ENCODE data around the gene MYLK4.

Gene MYLK4

DNA sequence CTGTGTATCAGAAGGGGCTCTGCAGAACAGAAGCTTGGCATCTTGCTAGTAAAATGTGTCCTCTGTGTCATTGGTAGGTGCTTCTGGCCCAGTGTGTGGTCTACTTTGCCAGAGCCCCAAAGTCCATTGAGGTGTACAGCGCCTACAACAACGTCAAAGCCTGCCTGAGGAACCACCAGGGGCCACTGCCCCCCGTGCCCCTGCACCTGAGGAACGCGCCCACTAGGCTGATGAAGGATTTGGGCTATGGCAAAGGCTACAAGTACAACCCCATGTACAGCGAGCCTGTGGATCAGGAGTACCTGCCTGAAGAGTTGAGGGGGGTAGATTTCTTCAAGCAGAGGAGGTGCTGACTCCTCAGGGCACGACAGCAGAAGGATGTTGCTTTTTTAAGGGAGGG lies 34.2 kb upstream of the MYLK4 start:
- peaks cover 80% of the 10 kb centered on the region for H3K36me3 Mint-ChIP-seq (ENCODE audit: low read depth)
- intact Hi-C loops (cut with micrococcal nuclease), result no loop called here
- no peaks in the 10 kb centered on the region for H3K27me3 Mint-ChIP-seq
- H3K4me3 Mint-ChIP-seq, result no peak overlapping the region
- no peak overlapping the region for H3K27ac Mint-ChIP-seq
- H3K9me3 Mint-ChIP-seq, result no peaks in the 10 kb centered on the region
- H3K4me1 Mint-ChIP-seq (ENCODE audit: low read depth), result peaks cover 14% of the 10 kb centered on the region

DNA sequence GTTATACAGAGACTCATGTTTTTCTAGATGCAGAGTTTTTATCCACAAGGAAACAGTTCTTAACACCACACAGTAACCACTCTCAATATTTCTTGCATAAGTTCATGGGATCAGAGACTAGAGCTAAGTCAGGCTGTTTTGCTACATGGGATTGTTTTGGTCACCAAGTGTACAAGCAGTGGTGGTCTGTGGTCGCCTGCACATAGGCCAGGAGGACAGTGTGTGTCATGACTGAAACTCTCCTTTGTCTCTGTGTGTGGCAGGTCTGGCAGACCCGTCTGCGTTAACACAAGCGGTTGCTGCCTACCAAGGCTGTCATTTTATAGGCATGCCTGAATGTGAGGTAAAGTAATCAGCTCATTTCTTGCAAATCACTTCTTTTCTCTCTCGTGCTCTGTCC lies 33.3 kb upstream of the MYLK4 start:
- H3K4me1 Mint-ChIP-seq (ENCODE audit: low read depth), result peaks cover 14% of the 10 kb centered on the region
- intact Hi-C loops (cut with micrococcal nuclease), result no loop called here
- no peaks in the 10 kb centered on the region for H3K27me3 Mint-ChIP-seq
- no peak overlapping the region for H3K4me3 Mint-ChIP-seq
- H3K9me3 Mint-ChIP-seq, result no peaks in the 10 kb centered on the region
- no peak overlapping the region for H3K27ac Mint-ChIP-seq
- H3K36me3 Mint-ChIP-seq (ENCODE audit: low read depth), result peaks cover 89% of the 10 kb centered on the region

DNA sequence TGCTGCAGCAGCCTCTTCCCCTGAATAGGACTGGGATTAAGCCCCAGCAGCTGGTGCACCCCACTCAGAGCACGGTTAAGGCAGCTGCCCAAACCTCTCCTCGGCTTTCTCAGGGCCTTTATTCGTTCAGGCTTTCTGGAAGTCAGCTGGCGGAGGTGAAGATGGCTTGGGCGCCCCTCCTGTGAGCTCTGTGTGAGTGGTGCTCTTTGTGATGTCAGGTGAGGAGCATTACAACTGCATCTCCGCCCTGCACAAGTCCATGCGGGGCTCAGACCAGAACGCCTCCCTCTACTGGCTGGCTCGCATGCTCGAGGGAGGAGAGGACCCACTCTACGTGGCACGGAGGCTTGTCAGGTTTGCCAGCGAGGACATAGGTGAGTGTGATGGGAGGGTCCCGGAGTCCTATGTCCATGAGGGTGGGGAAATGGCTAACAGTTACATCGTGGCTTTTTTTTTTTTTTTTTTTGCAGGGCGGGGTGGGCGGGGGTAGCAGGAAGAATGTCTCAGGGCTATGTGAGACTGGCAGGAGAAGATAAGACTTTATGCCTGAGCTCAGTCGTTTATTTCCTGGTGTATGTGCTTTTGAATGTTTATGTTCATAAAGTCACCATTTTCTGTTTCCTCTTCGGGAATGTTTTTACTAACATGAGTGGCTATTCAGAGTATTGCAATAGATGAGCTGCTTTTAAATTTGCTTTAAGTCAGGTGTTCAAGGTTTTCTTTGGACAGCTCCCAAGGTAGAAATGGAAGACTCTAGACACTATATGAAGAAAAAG lies 32.7 kb upstream of the MYLK4 start:
- Mint-ChIP-seq H3K4me3 (no peak overlapping the region), H3K36me3 (ENCODE audit: low read depth) (peaks cover 95% of the 10 kb centered on the region), H3K27ac (peak overlapping the region; percentile 48), H3K9me3 (no peaks in the 10 kb centered on the region), H3K4me1 (ENCODE audit: low read depth) (peaks cover 14% of the 10 kb centered on the region), H3K27me3 (no peaks in the 10 kb centered on the region)
- intact Hi-C loops (cut with micrococcal nuclease), result no loop called here

DNA sequence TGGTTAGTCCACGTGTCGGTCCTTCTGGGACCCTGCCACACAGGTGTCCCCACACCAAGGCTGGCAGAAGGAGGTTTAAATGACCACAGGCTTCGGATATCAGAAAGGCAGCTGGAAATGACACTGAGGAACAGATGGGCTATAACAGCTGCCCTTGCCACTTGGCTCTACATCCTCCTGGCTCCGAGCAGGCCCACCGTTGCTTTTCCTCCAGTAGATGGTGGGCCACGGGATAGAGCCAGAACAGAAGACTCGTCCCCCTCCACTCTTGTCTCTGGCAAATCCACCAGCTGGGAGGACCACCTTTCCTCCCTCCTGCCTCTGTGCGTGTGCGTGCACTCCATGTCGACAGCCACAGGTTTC lies 32.1 kb upstream of the MYLK4 start:
- Mint-ChIP-seq H3K4me1 (ENCODE audit: low read depth) (peaks cover 15% of the 10 kb centered on the region), H3K9me3 (no peaks in the 10 kb centered on the region), H3K27ac (peak overlapping the region; percentile 48), H3K36me3 (ENCODE audit: low read depth) (peaks cover 95% of the 10 kb centered on the region), H3K4me3 (no peak overlapping the region), H3K27me3 (no peaks in the 10 kb centered on the region)
- intact Hi-C loops (cut with micrococcal nuclease), result no loop called here

DNA sequence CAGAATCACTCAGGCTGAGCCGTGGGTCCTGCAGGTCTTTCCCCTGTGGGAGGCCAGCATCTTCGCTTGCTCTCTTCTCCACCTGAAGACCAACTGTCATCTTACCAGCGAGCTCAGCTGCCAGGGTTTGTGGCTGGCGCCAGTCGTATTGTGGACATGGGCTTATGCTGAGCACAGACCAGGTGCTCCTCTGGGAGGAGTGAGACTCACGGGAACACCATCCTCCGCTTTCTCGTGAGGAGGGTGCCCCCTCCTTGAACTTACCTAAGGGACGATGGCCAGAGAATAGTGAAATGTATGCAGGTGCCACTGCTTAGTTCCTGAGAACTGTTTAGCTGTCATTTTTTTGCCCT lies 31.6 kb upstream of the MYLK4 start:
- Mint-ChIP-seq H3K4me3 (no peak overlapping the region), H3K27ac (no peak overlapping the region), H3K36me3 (ENCODE audit: low read depth) (peaks cover 95% of the 10 kb centered on the region), H3K9me3 (no peaks in the 10 kb centered on the region), H3K27me3 (no peaks in the 10 kb centered on the region), H3K4me1 (ENCODE audit: low read depth) (peaks cover 19% of the 10 kb centered on the region)
- intact Hi-C loops (cut with micrococcal nuclease), result no loop called here

DNA sequence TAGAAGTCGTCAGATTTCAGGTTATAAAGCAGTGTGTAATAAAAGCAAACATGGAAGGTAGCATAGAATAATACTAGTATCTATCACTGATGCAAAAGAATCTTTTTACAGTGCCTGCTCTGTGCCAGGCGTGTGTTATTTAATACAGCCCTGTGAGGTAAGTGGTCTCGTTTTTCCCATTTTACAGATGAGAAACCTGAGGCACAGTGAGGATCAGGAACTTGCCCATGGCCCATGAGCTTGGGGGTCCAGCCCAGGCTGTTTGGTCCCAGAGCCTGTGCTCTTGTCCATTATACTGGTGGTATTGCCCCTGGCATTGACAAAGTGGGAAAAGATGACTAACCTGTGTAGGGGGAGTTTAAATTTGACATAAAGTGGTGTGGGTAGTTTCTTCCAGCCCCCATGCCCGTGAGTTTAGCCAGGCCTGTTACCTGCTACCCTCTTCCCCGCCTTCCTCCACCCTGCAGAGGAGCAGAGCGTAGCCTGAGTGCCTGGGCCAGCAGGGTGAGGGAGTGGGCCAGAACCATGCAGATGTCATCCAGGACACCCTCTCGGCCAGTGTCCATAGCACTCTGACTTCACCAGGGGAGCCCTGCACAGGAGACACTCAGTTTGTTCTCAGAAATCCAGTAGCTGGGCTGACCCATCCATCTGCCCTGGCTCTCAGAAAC lies 31.1 kb upstream of the MYLK4 start:
- Mint-ChIP-seq H3K27ac (no peak overlapping the region), H3K36me3 (ENCODE audit: low read depth) (peaks cover 91% of the 10 kb centered on the region), H3K9me3 (no peaks in the 10 kb centered on the region), H3K4me1 (ENCODE audit: low read depth) (peaks cover 19% of the 10 kb centered on the region), H3K27me3 (no peaks in the 10 kb centered on the region), H3K4me3 (no peak overlapping the region)
- intact Hi-C loops (cut with micrococcal nuclease), result no loop called here

DNA sequence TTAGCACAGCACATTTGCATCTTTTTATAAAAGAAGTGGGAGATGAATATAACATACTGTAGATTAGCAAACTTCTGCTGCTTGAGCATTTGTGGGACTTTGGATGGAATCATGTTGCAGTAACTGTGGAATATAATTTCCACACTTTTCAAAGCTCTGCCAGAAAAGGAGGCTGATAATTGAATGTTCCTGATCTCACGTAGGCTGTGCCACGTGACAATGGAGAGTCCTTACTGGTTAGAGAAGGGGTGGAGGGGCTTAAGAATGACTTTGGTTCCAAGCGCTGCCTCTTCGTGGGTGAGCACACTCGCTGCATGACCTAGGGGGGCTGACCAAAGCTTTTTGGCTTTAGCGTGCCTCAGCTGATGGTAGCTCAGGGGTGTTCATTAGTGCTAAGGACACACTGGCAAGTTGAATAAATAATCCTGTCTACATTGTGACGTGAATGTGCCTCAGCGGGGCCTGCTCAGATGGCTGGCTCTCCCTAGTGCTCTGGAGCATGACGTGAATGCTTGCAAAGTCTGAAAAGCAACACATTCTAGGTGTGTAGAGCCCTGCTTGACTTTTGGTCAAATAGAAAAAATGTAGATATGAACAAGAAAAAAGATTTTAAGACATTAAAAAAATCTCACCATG lies 29.5 kb upstream of the MYLK4 start:
- H3K27ac Mint-ChIP-seq, result no peak overlapping the region
- H3K9me3 Mint-ChIP-seq, result no peaks in the 10 kb centered on the region
- intact Hi-C loops (cut with micrococcal nuclease), result no loop called here
- no peak overlapping the region for H3K4me3 Mint-ChIP-seq
- no peaks in the 10 kb centered on the region for H3K27me3 Mint-ChIP-seq
- H3K36me3 Mint-ChIP-seq (ENCODE audit: low read depth), result peaks cover 88% of the 10 kb centered on the region
- H3K4me1 Mint-ChIP-seq (ENCODE audit: low read depth), result peaks cover 22% of the 10 kb centered on the region

DNA sequence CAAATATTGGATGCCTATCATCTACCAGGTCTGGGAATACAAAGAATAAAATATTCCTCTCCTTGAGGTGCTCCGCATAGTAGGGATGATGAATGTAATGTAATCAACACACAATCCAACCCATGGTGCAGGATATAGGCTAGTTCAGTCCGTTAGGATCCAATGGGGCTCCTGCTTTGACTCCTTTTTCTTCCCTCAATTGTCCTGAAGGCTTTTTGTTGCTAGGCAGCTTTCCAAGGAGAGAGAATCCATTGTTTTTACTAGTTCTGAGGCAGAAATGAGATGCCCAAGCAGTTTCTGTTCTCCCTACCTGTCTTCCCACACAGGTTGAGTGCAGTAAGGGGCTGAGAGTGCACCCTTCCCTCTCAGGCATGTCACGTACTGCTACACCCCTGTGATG lies 26.5 kb upstream of the MYLK4 start:
- Mint-ChIP-seq H3K4me3 (no peak overlapping the region), H3K4me1 (ENCODE audit: low read depth) (peaks cover 18% of the 10 kb centered on the region), H3K9me3 (no peaks in the 10 kb centered on the region), H3K27ac (no peak overlapping the region), H3K27me3 (no peaks in the 10 kb centered on the region), H3K36me3 (ENCODE audit: low read depth) (peaks cover 82% of the 10 kb centered on the region)
- intact Hi-C loops (cut with micrococcal nuclease), result loop anchor here (10.0 kb wide), 1 partner anchor 58 kb away; no protein-coding TSS in a partner anchor

DNA sequence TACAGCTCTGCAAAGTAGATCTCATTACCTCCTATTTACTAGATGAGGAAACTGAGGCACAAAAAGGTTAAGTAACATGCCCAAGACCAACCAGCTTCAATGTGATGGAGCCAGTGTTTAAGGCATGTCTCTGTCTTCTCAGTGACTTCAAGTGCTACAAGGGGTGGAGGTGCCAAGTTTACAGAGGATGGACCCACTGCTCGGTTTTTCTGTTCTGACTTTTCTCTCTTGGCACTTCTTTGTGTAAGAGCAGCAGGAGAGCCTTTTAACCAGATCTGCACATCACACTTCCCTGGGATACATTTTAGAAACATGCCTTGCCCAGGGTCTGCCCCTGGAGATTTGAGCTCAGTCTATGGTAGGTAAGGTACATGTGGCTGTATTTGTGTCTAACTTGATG lies 24.3 kb upstream of the MYLK4 start:
- peaks cover 76% of the 10 kb centered on the region for H3K36me3 Mint-ChIP-seq (ENCODE audit: low read depth)
- no peaks in the 10 kb centered on the region for H3K9me3 Mint-ChIP-seq
- intact Hi-C loops (cut with micrococcal nuclease), result loop anchor here (10.0 kb wide), 1 partner anchor 60 kb away; no protein-coding TSS in a partner anchor
- peaks cover 23% of the 10 kb centered on the region for H3K4me1 Mint-ChIP-seq (ENCODE audit: low read depth)
- no peak overlapping the region for H3K4me3 Mint-ChIP-seq
- no peaks in the 10 kb centered on the region for H3K27me3 Mint-ChIP-seq
- H3K27ac Mint-ChIP-seq, result no peak overlapping the region

DNA sequence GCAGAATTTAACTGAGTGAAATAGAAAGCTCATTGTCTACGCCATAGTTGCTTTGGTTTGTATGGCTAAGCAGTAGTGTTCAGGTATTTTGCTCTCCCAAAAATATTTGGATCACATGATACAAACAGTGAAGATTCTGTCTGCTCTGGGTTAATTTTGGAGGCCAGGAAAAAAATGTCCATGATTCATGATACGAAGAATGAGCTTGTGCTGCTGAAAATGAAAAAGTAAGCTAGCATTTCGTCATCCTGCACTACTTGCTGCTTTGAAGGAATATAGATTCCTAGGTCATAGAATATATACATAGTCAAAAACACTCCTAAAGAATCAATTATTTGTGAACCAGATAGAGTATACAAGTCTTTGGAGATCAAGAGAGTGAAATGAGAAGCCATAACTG lies 22.7 kb upstream of the MYLK4 start:
- intact Hi-C loops (cut with micrococcal nuclease), result loop anchor here (10.0 kb wide), 1 partner anchor 61 kb away; no protein-coding TSS in a partner anchor
- Mint-ChIP-seq H3K4me1 (ENCODE audit: low read depth) (peaks cover 31% of the 10 kb centered on the region), H3K9me3 (no peaks in the 10 kb centered on the region), H3K27ac (no peak overlapping the region), H3K36me3 (ENCODE audit: low read depth) (peaks cover 68% of the 10 kb centered on the region), H3K4me3 (no peak overlapping the region), H3K27me3 (no peaks in the 10 kb centered on the region)

DNA sequence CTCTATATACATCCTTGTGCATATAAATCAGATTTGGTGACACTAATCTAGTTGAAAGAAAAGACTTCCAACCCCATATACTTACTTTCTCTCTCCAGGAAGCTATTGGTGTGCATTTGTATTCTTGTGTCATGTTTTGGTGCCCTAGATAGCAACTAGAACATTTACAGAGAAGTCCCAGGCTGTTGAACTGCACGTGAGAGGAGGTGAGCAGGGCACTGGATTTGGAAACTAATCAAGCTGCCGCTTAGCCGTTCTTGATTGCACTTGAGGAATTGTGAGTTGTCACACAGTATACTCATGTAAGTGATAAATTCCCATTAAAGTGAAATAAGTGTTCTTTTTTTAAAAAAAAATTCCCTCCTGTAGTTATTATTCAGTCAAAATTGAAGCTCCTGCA lies 22.1 kb upstream of the MYLK4 start:
- no peaks in the 10 kb centered on the region for H3K27me3 Mint-ChIP-seq
- H3K9me3 Mint-ChIP-seq, result no peaks in the 10 kb centered on the region
- peaks cover 36% of the 10 kb centered on the region for H3K4me1 Mint-ChIP-seq (ENCODE audit: low read depth)
- H3K36me3 Mint-ChIP-seq (ENCODE audit: low read depth), result peaks cover 67% of the 10 kb centered on the region
- no peak overlapping the region for H3K27ac Mint-ChIP-seq
- intact Hi-C loops (cut with micrococcal nuclease), result loop anchor here (10.0 kb wide), 1 partner anchor 62 kb away; no protein-coding TSS in a partner anchor
- no peak overlapping the region for H3K4me3 Mint-ChIP-seq

DNA sequence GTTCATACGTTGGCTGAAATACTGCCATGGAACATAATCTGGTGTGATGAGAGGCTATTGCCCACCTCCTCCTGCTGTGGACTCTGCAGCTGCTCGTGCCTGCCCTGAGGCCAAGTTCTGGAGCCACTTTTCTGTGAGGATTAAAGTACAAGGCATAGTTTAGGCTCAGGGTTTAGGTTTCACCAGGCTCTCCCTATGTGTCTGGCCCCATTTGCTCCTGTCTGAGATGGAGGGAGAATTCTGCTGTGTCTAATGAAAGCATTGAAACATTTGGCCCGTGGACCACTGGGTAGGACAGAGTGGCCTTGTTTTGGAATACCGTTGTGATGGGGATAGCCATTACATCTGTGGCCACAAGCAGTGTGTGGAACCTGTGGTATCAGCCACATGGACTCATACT lies 20.4 kb upstream of the MYLK4 start:
- Mint-ChIP-seq H3K36me3 (ENCODE audit: low read depth) (peaks cover 61% of the 10 kb centered on the region), H3K27ac (no peak overlapping the region), H3K4me3 (no peak overlapping the region), H3K9me3 (no peaks in the 10 kb centered on the region), H3K4me1 (ENCODE audit: low read depth) (peaks cover 47% of the 10 kb centered on the region), H3K27me3 (no peaks in the 10 kb centered on the region)
- intact Hi-C loops (cut with micrococcal nuclease), result loop anchor here (10.0 kb wide), 1 partner anchor 64 kb away; no protein-coding TSS in a partner anchor

DNA sequence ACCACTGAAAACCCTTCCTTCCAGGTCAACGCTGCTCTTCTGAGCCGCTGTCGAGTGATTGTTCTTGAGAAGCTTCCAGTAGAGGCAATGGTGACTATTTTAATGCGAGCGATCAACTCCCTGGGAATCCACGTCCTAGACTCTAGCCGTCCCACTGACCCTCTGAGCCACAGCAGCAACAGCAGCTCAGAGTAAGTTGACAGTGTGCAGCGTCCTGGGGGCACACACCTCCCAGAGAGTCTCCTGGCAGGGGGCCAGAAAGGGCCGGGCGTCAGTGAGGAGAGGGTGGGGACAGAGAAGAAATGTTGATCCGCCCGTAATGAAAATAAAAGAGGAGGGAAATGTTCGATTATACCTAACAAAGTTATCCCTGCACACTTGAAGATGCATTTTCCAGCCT lies 19.4 kb upstream of the MYLK4 start:
- H3K36me3 Mint-ChIP-seq (ENCODE audit: low read depth), result peaks cover 59% of the 10 kb centered on the region
- H3K27ac Mint-ChIP-seq, result no peak overlapping the region
- intact Hi-C loops (cut with micrococcal nuclease), result loop anchor here (10.0 kb wide), 1 partner anchor 65 kb away; no protein-coding TSS in a partner anchor
- H3K9me3 Mint-ChIP-seq, result no peaks in the 10 kb centered on the region
- peak overlapping the region; percentile 37 for H3K4me3 Mint-ChIP-seq
- no peaks in the 10 kb centered on the region for H3K27me3 Mint-ChIP-seq
- peaks cover 44% of the 10 kb centered on the region for H3K4me1 Mint-ChIP-seq (ENCODE audit: low read depth)

DNA sequence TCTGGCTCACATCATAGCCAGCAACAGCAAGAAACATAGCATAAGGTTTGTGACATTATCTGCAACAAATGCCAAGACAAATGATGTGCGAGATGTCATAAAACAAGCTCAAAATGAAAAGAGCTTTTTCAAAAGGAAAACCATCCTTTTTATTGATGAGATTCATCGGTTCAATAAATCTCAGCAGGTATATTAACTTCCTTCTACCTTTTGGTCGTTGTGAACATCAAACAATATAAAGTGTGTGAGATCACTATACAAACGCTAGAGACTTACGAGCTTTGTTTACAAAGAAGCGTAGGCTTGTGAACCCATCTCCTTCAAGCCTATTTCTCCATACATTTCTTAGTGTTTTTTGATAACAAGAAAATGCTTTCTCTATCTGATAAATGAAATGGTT lies 18.0 kb upstream of the MYLK4 start:
- intact Hi-C loops (cut with micrococcal nuclease), result no loop called here
- H3K4me1 Mint-ChIP-seq (ENCODE audit: low read depth), result peaks cover 44% of the 10 kb centered on the region
- peak overlapping the region; percentile 45 for H3K4me3 Mint-ChIP-seq
- H3K36me3 Mint-ChIP-seq (ENCODE audit: low read depth), result peaks cover 46% of the 10 kb centered on the region
- H3K27ac Mint-ChIP-seq, result no peak overlapping the region
- no peaks in the 10 kb centered on the region for H3K9me3 Mint-ChIP-seq
- H3K27me3 Mint-ChIP-seq, result no peaks in the 10 kb centered on the region
